Endodermal cell (in vitro differentiated cells): Measurements from ENCODE around the gene MTCL1. TPM values are rescaled to one million over a fixed set of nuclear protein-coding genes. Genes with fewer than 3 reads are reported as not detected.
A peak's percentile ranks its signal among the peaks of the same experiment; 100 is the strongest.

Experiments
- DNase-seq: peaks from one replicate; pipeline ENCODE4 v3.0.0-alpha.2; 2017
- H3K27ac ChIP-seq: 2 replicates; pipeline ENCODE4 v1.5.1; 2013; ENCODE audit warnings: mild to moderate bottlenecking, low read depth, low read length, moderate library complexity
- H3K27me3 ChIP-seq: 2 replicates; pipeline ENCODE4 v1.6.1; 2013; ENCODE audit warnings: mild to moderate bottlenecking, low read length, moderate library complexity; ENCODE audit not compliant: insufficient read depth, control insufficient read depth, poor library complexity, severe bottlenecking
- H3K36me3 ChIP-seq: 2 replicates; pipeline ENCODE4 v1.7.0; 2013; ENCODE audit warnings: mild to moderate bottlenecking, low read length, moderate library complexity; ENCODE audit not compliant: control insufficient read depth, insufficient read depth
- H3K4me1 ChIP-seq: one replicate; pipeline ENCODE4 v1.7.0; 2013; ENCODE audit warnings: low read length; ENCODE audit not compliant: control insufficient read depth, insufficient read depth
- H3K4me3 ChIP-seq: 2 replicates; pipeline ENCODE4 v1.5.1; 2013; ENCODE audit warnings: mild to moderate bottlenecking, low read length, moderate library complexity
- H3K9ac ChIP-seq: 2 replicates; pipeline ENCODE4 v1.6.1; 2013; ENCODE audit warnings: mild to moderate bottlenecking, low read length, moderate library complexity; ENCODE audit not compliant: poor library complexity, severe bottlenecking; ENCODE audit errors: extremely low read depth
- H3K9me3 ChIP-seq: 2 replicates; pipeline ENCODE4 v1.6.1; 2013; ENCODE audit warnings: mild to moderate bottlenecking, low read length, moderate library complexity; ENCODE audit not compliant: control insufficient read depth
- H3K27ac Mint-ChIP-seq: 2 replicates; pipeline ENCODE4 v1.8.0; 2020; ENCODE audit warnings: mixed read lengths
- H3K27me3 Mint-ChIP-seq: 2 replicates; pipeline ENCODE4 v1.8.0; 2021; ENCODE audit warnings: mild to moderate bottlenecking, mixed read lengths; ENCODE audit not compliant: insufficient read depth
- H3K36me3 Mint-ChIP-seq: 2 replicates; pipeline ENCODE4 v1.8.0; 2020; ENCODE audit warnings: low read depth, mixed read lengths
- H3K4me1 Mint-ChIP-seq: 2 replicates; pipeline ENCODE4 v1.8.0; 2020; ENCODE audit warnings: mixed read lengths
- H3K4me3 Mint-ChIP-seq: 2 replicates; pipeline ENCODE4 v1.8.0; 2020; ENCODE audit warnings: mild to moderate bottlenecking, moderate library complexity, mixed read lengths
- H3K9me3 Mint-ChIP-seq: 2 replicates; pipeline ENCODE4 v1.8.0; 2020; ENCODE audit warnings: mild to moderate bottlenecking, mixed read lengths
- WGBS, 2 experiments: methylation state at CpG; one replicate each; pipeline versions ENCODE4 v1.1.5 to v1.1.7; 2013; ENCODE audit warnings: missing lambda C conversion rate in 2 of 2, mixed read lengths in 1 of 2; ENCODE audit not compliant: insufficient coverage in 1 of 2, insufficient read length in 1 of 2; 5-methylcytosine and 5-hydroxymethylcytosine counted together
- total RNA-seq, 2 donors: library from RNA; stranded (reverse); fragmentation: NEBNext Ultra II Directional in 1 of 2; extraction: Animal tissue kit (Norgen Biotek cat#: 25700) in 1 of 2; gene quantifications; 2 replicates in 1 of 2; 3 replicates in 1 of 2; pipeline ENCODE4 v1.2.1, GENCODE V29; 2021
- TF ChIP-seq, protein P1 (sequence below): fragments of 200-600 bp; sonication (generic); conservative IDR thresholded peaks from 2 replicates; pipeline ENCODE4 v1.5.0; 2021; ENCODE audit warnings: antibody characterized with exemption, mild to moderate bottlenecking

The MTCL1 gene
- total RNA-seq, 2 donors from 2014 or later, result 15.0 to 26.0 TPM

DNA sequence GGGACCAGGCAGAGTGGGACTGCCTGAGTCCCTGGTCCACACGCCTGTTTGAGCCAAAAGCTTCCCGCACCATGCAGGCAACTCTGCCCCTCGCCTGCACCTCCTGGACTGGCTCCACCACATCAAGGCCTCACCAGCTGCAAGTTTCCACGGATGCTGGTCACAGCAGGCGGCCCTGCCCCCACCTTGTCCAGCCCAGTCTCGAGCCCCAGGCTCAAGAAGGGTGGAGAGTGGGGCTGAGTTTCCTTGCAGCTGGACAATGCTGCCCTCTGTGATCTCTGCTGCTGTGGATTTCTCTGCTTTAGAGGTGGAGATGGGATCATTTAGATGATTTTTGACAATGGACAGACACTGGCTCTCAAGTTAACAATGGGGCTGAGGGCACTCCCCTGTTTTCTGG, 74.9 kb downstream of the MTCL1 start:
- Histone ChIP-seq H3K9ac (no peak overlapping the region), H3K4me1 (peaks cover 7% of the 10 kb centered on the region), H3K9me3 (no peaks in the 10 kb centered on the region), H3K27me3 (no peaks in the 10 kb centered on the region), H3K27ac (no peak overlapping the region), H3K4me3 (no peak overlapping the region), H3K36me3 (no peaks in the 10 kb centered on the region)
- WGBS, 2 experiments, result 86 to 89% methylated on average over 1 to 6 of the region's 6 CpGs
- H3K27ac Mint-ChIP-seq, result no peak overlapping the region
- H3K36me3 Mint-ChIP-seq, result peaks cover 5% of the 10 kb centered on the region
- peaks cover 33% of the 10 kb centered on the region for H3K4me1 Mint-ChIP-seq
- H3K27me3 Mint-ChIP-seq, result peaks cover 6% of the 10 kb centered on the region
- H3K9me3 Mint-ChIP-seq, result no peaks in the 10 kb centered on the region
- TF ChIP-seq, protein P1, sequence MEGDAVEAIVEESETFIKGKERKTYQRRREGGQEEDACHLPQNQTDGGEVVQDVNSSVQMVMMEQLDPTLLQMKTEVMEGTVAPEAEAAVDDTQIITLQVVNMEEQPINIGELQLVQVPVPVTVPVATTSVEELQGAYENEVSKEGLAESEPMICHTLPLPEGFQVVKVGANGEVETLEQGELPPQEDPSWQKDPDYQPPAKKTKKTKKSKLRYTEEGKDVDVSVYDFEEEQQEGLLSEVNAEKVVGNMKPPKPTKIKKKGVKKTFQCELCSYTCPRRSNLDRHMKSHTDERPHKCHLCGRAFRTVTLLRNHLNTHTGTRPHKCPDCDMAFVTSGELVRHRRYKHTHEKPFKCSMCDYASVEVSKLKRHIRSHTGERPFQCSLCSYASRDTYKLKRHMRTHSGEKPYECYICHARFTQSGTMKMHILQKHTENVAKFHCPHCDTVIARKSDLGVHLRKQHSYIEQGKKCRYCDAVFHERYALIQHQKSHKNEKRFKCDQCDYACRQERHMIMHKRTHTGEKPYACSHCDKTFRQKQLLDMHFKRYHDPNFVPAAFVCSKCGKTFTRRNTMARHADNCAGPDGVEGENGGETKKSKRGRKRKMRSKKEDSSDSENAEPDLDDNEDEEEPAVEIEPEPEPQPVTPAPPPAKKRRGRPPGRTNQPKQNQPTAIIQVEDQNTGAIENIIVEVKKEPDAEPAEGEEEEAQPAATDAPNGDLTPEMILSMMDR, result no peak
- H3K4me3 Mint-ChIP-seq, result no peak overlapping the region
- DNase-seq, result no peak

DNA sequence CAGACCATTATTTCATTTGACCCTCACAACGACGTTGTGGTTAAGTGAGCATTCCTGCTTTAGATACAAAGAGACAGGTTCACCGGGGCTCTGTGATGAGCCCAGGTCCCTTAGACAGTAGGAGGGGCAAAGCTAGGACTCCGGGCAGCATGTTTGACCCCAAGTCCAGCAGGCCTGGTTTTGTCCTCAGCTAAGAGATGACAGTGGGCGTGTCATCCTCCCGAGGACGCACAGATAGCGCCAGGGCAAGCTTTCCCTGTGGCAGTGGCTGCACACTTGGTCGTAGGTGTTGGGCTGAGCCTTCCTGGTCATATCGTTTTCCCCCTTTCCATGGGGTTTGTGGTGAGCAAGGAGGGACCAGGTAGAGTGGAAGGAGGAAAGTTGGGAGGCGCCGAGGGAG, 76.3 kb downstream of the MTCL1 start:
- Mint-ChIP-seq H3K36me3 (peaks cover 10% of the 10 kb centered on the region), H3K27me3 (peaks cover 13% of the 10 kb centered on the region), H3K4me3 (no peak overlapping the region), H3K9me3 (no peaks in the 10 kb centered on the region), H3K27ac (peak overlapping the region; percentile 13), H3K4me1 (peaks cover 33% of the 10 kb centered on the region)
- 95% methylated on average over 9 to 12 of the region's 12 CpGs for WGBS, 2 experiments
- Histone ChIP-seq H3K27ac (peak overlapping the region; percentile 33), H3K4me1 (peaks cover 7% of the 10 kb centered on the region), H3K9ac (no peak overlapping the region), H3K9me3 (no peaks in the 10 kb centered on the region), H3K27me3 (no peaks in the 10 kb centered on the region), H3K4me3 (no peak overlapping the region), H3K36me3 (no peaks in the 10 kb centered on the region)
- TF ChIP-seq, protein P1, result no peak
- no peak for DNase-seq

DNA sequence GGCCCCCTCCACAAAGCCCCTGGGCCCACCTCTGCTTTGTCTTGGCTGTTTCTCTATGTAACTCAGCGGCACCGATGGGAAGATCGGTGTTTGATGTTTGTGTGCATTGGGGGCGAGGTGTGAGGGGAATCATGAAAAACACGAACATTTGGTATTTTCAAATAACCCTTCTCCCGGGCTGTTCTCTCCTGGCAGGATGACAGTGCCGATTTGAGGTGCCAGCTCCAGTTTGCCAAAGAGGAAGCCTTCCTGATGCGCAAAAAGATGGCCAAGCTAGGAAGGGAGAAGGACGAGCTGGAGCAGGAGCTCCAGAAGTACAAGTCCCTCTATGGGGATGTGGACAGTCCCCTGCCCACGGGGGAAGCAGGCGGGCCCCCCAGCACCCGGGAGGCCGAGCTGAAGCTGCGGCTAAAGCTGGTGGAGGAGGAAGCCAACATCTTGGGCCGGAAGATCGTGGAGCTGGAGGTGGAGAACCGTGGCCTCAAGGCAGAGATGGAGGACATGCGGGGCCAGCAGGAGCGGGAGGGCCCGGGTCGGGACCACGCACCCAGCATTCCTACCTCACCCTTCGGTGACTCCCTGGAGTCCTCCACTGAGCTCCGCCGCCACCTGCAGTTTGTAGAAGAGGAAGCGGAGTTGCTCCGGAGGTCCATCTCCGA, 78.1 kb downstream of the MTCL1 start:
- no peaks in the 10 kb centered on the region for H3K4me1 ChIP-seq
- WGBS, 2 experiments, result 94% methylated on average over 12 to 28 of the region's 28 CpGs
- Mint-ChIP-seq H3K27ac (no peak overlapping the region), H3K27me3 (peaks cover 29% of the 10 kb centered on the region), H3K4me1 (peaks cover 23% of the 10 kb centered on the region), H3K4me3 (no peak overlapping the region), H3K9me3 (no peaks in the 10 kb centered on the region), H3K36me3 (peaks cover 10% of the 10 kb centered on the region)
- no peak for DNase-seq
- H3K9me3 ChIP-seq, result no peaks in the 10 kb centered on the region
- no peak overlapping the region for H3K4me3 ChIP-seq
- TF ChIP-seq, protein P1, result no peak
- H3K36me3 ChIP-seq, result no peaks in the 10 kb centered on the region
- peaks cover 12% of the 10 kb centered on the region for H3K27me3 ChIP-seq
- no peak overlapping the region for H3K9ac ChIP-seq
- H3K27ac ChIP-seq, result no peak overlapping the region
